Measurements from ENCODE around the gene OR13G1. TPM values are rescaled to one million over a fixed set of nuclear protein-coding genes. Genes with fewer than 3 reads are reported as not detected.

OR13G1 gene
- not detected in 2 replicates for total RNA-seq

GRCh38 chr1:247679639-247680038, at the start of gene OR13G1:
Gene OR13G1, minus strand, starts transcription at chr1:247679739. Its CDS starts 6,698 bp downstream, at chr1:247673041.

GRCh38 chr1:247716546-247716945, 37.0 kb upstream of the OR13G1 start, which contains the start of gene OR6F1:
Gene OR6F1, minus strand, starts transcription at chr1:247716646. Its CDS starts 3,891 bp downstream, at chr1:247712755.

Other genes with a start within 250 kb of the OR13G1 start
- not detected in 2 replicates for gene OR2B11, start 221.6 kb downstream of the OR13G1 start, total RNA-seq
- under 0.01 TPM in 1 of 2 replicates, not detected in the other for gene OR2C3, start 143.3 kb downstream of the OR13G1 start, total RNA-seq
- gene GCSAML, start 130.6 kb downstream of the OR13G1 start, total RNA-seq = not detected in 2 replicates
- not detected in 2 replicates for gene OR2G2, start 91.4 kb downstream of the OR13G1 start, total RNA-seq
- not detected in 2 replicates for gene OR2G3, start 74.2 kb downstream of the OR13G1 start, total RNA-seq
- gene OR6F1, start 36.9 kb upstream of the OR13G1 start, total RNA-seq = not detected in 2 replicates
- not detected in 2 replicates for gene OR14K1, start 58.9 kb upstream of the OR13G1 start, total RNA-seq
- not detected in 2 replicates for gene OR14A2, start 68.4 kb upstream of the OR13G1 start, total RNA-seq
- gene OR1C1, start 80.8 kb upstream of the OR13G1 start, total RNA-seq = not detected in 2 replicates
- gene OR14A16, start 144.4 kb upstream of the OR13G1 start, total RNA-seq = not detected in 2 replicates
- not detected in 2 replicates for gene OR11L1, start 162.2 kb upstream of the OR13G1 start, total RNA-seq
- 0.05 TPM in 1 of 2 replicates, not detected in the other for gene TRIM58, start 177.4 kb upstream of the OR13G1 start, total RNA-seq
- not detected in 2 replicates for gene OR2W3, start 215.8 kb upstream of the OR13G1 start, total RNA-seq
- not detected in 2 replicates for gene OR2T8, start 240.5 kb upstream of the OR13G1 start, total RNA-seq
- gene OR2AJ1, start 245.2 kb upstream of the OR13G1 start, total RNA-seq = not detected in 2 replicates

Measured in smooth muscle cell of the umbilical artery (primary cell).